ENCODE results near the gene ZNF70. TPM values are rescaled to one million over a fixed set of nuclear protein-coding genes. Genes with fewer than 3 reads are reported as not detected.

The ZNF70 gene
- total RNA-seq, 1 experiment from 2014 or later, result 5.4 TPM

- peak; percentile 58 to 77 for DNase-seq
- H3K36me3 ChIP-seq (ENCODE audit: control insufficient read depth, insufficient read depth, low read length), result no peaks in the 10 kb centered on the region
- peak within 1 kb of the TSS; percentile 74 for H3K4me3 ChIP-seq (ENCODE audit: low read depth, low read length)
- peaks cover 18% of the 10 kb centered on the region for H3K4me1 Mint-ChIP-seq (ENCODE audit: low read depth, unreplicated experiment)
- H3K4me1 ChIP-seq, result peaks cover 38% of the 10 kb centered on the region
- H3K4me3 Mint-ChIP-seq (ENCODE audit: unreplicated experiment), result peak within 1 kb of the TSS; percentile 74
- no peaks in the 10 kb centered on the region for H3K9me3 Mint-ChIP-seq (ENCODE audit: unreplicated experiment)
- no TSS peak for BruUV-seq (replicated peaks)
- ChIA-PET CTCF (interaction anchor here (0.6 to 1.3 kb wide), 3 partner anchors 51 to 85 kb away, joined by 3 to 4 read pairs (median 3); partner anchors contain the start of gene SLC2A11), POLR2A (interaction anchor here (0.6 to 1.1 kb wide), 5 partner anchors 20 to 121 kb away, joined by 3 read pairs; partner anchors contain the start of genes MIF and SLC2A11)
- intact Hi-C loops (cut with micrococcal nuclease; ENCODE audit: unreplicated experiment), result loop anchor here (2.0 kb wide), 1 partner anchor 14 kb away; the partner anchor contains the start of gene SMARCB1
- H3K27me3 Mint-ChIP-seq (ENCODE audit: insufficient read depth, unreplicated experiment), result no peaks in the 10 kb centered on the region
- no peaks in the 10 kb centered on the region for H3K9me3 ChIP-seq
- peak within 1 kb of the TSS; percentile 30 for H3K27ac Mint-ChIP-seq (ENCODE audit: unreplicated experiment)
- H3K36me3 Mint-ChIP-seq (ENCODE audit: insufficient read depth, unreplicated experiment), result peaks cover 8% of the 10 kb centered on the region
- TF ChIP-seq, protein P1, sequence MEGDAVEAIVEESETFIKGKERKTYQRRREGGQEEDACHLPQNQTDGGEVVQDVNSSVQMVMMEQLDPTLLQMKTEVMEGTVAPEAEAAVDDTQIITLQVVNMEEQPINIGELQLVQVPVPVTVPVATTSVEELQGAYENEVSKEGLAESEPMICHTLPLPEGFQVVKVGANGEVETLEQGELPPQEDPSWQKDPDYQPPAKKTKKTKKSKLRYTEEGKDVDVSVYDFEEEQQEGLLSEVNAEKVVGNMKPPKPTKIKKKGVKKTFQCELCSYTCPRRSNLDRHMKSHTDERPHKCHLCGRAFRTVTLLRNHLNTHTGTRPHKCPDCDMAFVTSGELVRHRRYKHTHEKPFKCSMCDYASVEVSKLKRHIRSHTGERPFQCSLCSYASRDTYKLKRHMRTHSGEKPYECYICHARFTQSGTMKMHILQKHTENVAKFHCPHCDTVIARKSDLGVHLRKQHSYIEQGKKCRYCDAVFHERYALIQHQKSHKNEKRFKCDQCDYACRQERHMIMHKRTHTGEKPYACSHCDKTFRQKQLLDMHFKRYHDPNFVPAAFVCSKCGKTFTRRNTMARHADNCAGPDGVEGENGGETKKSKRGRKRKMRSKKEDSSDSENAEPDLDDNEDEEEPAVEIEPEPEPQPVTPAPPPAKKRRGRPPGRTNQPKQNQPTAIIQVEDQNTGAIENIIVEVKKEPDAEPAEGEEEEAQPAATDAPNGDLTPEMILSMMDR (IDR thresholded peaks at IDR 0.05; ENCODE audit: insufficient read depth in 1 of 2, low read depth in 1 of 2, low read length in 1 of 2, severe bottlenecking in 1 of 2, unreplicated experiment in 1 of 2), result no peak
- no peaks in the 10 kb centered on the region for H3K27me3 ChIP-seq (replicated peaks; ENCODE audit: control insufficient read depth, insufficient read depth, low read length)
Observed at GRCh38 chr22:23772649-23773473, 21.9 kb upstream of the ZNF70 start, which contains the start of gene MMP11. TSS of gene MMP11 (plus strand) at chr22:23772849. CDS start at chr22:23772871, 22 bp downstream.

- H3K27me3 ChIP-seq (replicated peaks; ENCODE audit: control insufficient read depth, insufficient read depth, low read length), result no peaks in the 10 kb centered on the region
- CTCF ChIA-PET, result interaction anchor here (0.6 to 1.3 kb wide), 3 partner anchors 51 to 86 kb away, joined by 3 to 4 read pairs (median 3); partner anchors contain the start of gene SLC2A11
- TF ChIP-seq, protein P1 (IDR thresholded peaks at IDR 0.05; ENCODE audit: insufficient read depth in 1 of 2, low read depth in 1 of 2, low read length in 1 of 2, severe bottlenecking in 1 of 2, unreplicated experiment in 1 of 2), result no peak
- intact Hi-C loops (cut with micrococcal nuclease; ENCODE audit: unreplicated experiment), result loop anchor here (2.0 kb wide), 1 partner anchor 15 kb away; the partner anchor contains the start of gene SMARCB1
- H3K4me1 ChIP-seq, result peaks cover 38% of the 10 kb centered on the region
- Mint-ChIP-seq H3K36me3 (ENCODE audit: insufficient read depth, unreplicated experiment) (peaks cover 8% of the 10 kb centered on the region), H3K4me1 (ENCODE audit: low read depth, unreplicated experiment) (peaks cover 18% of the 10 kb centered on the region), H3K9me3 (ENCODE audit: unreplicated experiment) (no peaks in the 10 kb centered on the region), H3K27me3 (ENCODE audit: insufficient read depth, unreplicated experiment) (no peaks in the 10 kb centered on the region), H3K4me3 (ENCODE audit: unreplicated experiment) (peak overlapping the region; percentile 74), H3K27ac (ENCODE audit: unreplicated experiment) (no peak overlapping the region)
- H3K4me3 ChIP-seq (ENCODE audit: low read depth, low read length), result peak overlapping the region; percentile 74
- no peak for DNase-seq
- no TSS peak for BruUV-seq (replicated peaks)
- H3K36me3 ChIP-seq (ENCODE audit: control insufficient read depth, insufficient read depth, low read length), result no peaks in the 10 kb centered on the region
- POLR2A ChIA-PET, result interaction anchor here (0.8 to 1.0 kb wide), 2 partner anchors 20 to 85 kb away, joined by 3 read pairs; partner anchors contain the start of gene SLC2A11
- no peaks in the 10 kb centered on the region for H3K9me3 ChIP-seq
Observed at GRCh38 chr22:23772315-23772648, 21.4 kb upstream of the ZNF70 start.

DNA sequence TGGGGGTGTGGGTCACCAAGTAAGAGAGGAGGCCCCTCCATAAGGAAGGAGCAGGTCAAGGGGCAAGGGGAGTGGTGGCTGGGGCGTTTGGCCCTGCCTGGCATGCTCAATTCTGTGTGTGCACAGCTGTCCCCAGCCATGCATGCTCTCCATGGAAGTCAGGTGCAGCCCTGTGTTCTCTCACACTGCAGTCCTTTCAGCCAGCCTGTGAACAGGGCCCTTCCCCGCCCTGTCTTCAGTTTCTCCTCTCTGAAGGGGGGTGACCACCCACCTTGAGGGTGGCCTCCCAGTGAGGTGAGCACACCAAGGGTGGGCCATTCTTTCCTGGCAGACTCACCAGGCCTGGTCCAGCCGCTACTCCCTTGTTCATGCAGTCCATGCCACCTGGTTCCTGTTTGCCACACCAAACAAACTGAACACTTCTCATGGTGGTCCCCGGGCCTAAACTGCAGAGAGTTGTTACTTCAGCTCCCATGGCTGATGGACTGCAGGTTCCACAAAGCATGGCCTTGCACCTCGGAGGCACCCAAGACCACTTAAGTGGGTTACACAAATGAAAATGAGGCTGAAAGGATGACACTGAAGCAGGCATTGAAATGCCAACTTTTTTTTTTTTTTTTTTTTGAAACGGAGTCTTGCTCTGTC lies 18.5 kb upstream of the ZNF70 start:
- H3K27me3 Mint-ChIP-seq (ENCODE audit: insufficient read depth, unreplicated experiment), result no peaks in the 10 kb centered on the region
- peak overlapping the region; percentile 87 for H3K4me3 Mint-ChIP-seq (ENCODE audit: unreplicated experiment)
- TF ChIP-seq, protein P1 (IDR thresholded peaks at IDR 0.05; ENCODE audit: insufficient read depth in 1 of 2, low read depth in 1 of 2, low read length in 1 of 2, severe bottlenecking in 1 of 2, unreplicated experiment in 1 of 2), result no peak
- no peak for DNase-seq
- ChIA-PET POLR2A (no interaction called here), CTCF (interaction anchor here (0.8 kb wide), 1 partner anchor 16 kb away, joined by 4 read pairs; no protein-coding TSS in a partner anchor)
- no peaks in the 10 kb centered on the region for H3K9me3 ChIP-seq
- intact Hi-C loops (cut with micrococcal nuclease; ENCODE audit: unreplicated experiment), result no loop called here
- no peak overlapping the region for H3K27ac Mint-ChIP-seq (ENCODE audit: unreplicated experiment)
- H3K36me3 ChIP-seq (ENCODE audit: control insufficient read depth, insufficient read depth, low read length), result peaks cover 1% of the 10 kb centered on the region
- H3K4me1 Mint-ChIP-seq (ENCODE audit: low read depth, unreplicated experiment), result peaks cover 12% of the 10 kb centered on the region
- no peak overlapping the region for H3K4me3 ChIP-seq (ENCODE audit: low read depth, low read length)
- peaks cover 35% of the 10 kb centered on the region for H3K4me1 ChIP-seq
- no TSS peak for BruUV-seq (replicated peaks)
- H3K36me3 Mint-ChIP-seq (ENCODE audit: insufficient read depth, unreplicated experiment), result peaks cover 15% of the 10 kb centered on the region
- H3K9me3 Mint-ChIP-seq (ENCODE audit: unreplicated experiment), result no peaks in the 10 kb centered on the region
- H3K27me3 ChIP-seq (replicated peaks; ENCODE audit: control insufficient read depth, insufficient read depth, low read length), result no peaks in the 10 kb centered on the region

All from Caco-2 (cell line).